K562 treated with DMSO at 1 percent for 24 hours (cell line): ENCODE results near the gene ANO8. TPM values are rescaled to one million over a fixed set of nuclear protein-coding genes. Genes with fewer than 3 reads are reported as not detected.

Source experiments
- total RNA-seq: library from RNA; unstranded; fragments of 300-600 nt; gene quantifications from 2 replicates; pipeline ENCODE4 v1.2.3, GENCODE V29; 2022; ENCODE audit warnings: low read depth; ENCODE audit not compliant: insufficient read depth

ANO8 gene, protein sequence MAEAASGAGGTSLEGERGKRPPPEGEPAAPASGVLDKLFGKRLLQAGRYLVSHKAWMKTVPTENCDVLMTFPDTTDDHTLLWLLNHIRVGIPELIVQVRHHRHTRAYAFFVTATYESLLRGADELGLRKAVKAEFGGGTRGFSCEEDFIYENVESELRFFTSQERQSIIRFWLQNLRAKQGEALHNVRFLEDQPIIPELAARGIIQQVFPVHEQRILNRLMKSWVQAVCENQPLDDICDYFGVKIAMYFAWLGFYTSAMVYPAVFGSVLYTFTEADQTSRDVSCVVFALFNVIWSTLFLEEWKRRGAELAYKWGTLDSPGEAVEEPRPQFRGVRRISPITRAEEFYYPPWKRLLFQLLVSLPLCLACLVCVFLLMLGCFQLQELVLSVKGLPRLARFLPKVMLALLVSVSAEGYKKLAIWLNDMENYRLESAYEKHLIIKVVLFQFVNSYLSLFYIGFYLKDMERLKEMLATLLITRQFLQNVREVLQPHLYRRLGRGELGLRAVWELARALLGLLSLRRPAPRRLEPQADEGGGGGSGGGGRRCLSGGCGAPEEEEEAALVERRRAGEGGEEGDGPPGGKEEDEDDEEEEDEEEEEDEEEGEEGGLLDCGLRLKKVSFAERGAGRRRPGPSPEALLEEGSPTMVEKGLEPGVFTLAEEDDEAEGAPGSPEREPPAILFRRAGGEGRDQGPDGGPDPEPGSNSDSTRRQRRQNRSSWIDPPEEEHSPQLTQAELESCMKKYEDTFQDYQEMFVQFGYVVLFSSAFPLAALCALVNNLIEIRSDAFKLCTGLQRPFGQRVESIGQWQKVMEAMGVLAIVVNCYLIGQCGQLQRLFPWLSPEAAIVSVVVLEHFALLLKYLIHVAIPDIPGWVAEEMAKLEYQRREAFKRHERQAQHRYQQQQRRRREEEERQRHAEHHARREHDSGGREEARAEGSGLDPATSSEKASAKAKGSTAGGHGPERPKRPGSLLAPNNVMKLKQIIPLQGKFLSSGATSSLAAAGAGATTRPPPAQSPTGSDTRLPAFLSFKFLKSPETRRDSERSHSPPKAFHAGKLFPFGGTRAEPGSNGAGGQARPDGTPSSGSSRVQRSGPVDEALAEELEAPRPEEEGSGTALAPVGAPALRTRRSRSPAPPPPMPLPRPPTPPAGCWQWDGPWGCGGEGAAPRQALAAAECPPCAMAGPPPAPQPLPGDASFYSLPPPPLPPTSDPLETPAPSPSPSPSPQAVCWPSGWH
- 13.4 and 13.9 TPM in 2 replicates for total RNA-seq

DNA sequence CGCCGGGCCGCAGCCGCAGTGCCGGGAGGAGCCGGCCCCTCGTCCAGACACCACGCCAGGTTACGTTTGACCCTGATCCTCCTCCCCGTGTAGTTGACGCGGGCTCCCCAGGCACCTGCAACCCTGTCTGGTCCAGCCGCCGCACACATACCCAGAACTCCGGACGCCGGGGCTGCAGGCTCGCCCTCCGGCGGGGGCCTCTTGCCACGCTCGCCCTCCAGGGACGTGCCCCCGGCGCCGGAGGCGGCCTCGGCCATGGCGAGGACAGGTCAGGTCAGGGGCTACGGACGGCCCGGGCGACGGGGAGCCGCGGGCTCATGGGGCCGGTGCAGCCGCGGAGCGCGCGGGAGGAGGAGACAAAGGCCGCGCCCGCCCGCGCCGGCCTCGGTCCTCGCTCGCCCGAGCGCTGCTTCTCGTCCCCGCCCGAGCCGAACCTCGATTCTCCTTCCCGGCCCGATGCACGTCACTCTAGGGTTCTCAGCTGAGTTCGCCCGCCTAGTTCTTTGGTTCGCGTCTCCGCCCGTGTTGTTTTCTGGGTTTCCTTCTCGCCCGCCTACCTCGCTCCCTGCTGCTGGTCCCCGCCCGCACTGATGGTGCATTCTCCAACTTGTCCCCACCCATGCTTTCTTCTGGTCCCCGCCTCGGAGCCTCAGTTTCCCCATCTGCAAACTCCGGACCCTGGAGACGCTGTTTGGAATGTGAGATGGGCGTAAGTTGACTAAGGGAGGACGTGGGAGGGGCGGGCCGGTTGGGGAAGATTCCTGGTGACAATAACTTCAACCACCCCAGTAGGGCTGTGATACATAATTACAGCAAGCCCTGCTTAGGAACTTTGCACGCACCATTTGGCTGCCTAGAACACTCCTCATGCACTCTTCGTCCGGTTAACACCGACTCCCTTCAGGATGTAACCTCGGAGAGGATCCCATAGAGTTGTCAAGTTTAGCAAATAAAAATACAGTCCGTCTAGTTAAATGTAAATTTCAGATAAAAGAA lies at the start of gene ANO8:
Gene ANO8 (minus strand): TSS at position 442 of the 996 bp plus-strand sequence. CDS start 185 bp downstream, at position 257.

GRCh38 chr19:17376935-17377600 lies 42.4 kb upstream of the ANO8 start, which contains the start of gene PLVAP:
TSS of gene PLVAP (minus strand) at chr19:17377342. CDS start at chr19:17377288, 54 bp downstream.

DNA sequence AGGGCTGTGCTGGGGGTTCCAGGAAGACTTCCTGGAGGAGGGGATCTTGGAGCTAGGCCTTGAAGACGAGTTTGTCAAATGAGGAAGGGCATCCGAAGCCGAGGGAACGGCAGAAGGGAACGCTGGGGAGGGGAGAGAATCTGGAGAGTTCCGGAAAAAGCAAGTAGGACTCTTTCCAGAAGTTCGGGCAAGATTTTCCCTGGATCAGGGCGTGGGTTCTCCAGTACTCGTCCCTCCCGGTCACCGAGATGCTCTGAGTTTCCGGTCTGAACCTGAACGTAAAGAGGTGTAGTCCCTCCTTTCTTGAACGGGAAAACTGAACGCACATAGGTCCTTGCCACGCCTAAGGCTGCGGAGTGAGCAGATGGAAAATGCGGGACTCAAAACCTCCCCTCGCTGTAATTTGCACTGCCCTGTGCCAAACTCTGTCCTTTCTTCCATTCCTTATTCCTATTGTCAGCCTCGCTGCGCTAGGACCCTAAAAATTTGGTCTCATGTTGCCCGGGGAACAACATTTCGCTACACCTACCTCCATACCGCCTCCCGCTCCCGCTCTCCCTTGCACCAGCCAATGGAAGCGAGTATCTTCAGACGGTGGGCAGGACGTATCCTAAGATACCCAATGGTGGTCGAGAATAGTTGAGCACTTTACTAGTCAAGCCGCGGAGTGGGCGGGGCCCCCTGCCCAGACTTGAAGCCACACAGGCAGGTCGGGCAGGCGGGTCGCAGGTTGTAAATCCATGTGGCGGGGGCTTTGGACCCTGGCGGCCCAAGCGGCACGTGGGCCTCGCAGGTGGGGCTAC lies 2.4 kb upstream of the ANO8 start, which contains the start of gene GTPBP3:
Gene GTPBP3 (plus strand): TSS at position 682 of the 803 bp plus-strand sequence. CDS start 59 bp downstream, at position 741.

GRCh38 chr19:17309198-17309964 lies 25.3 kb downstream of the ANO8 start, which contains the start of gene DDA1:
TSS of gene DDA1 (plus strand) at chr19:17309563. CDS start at chr19:17309655, 92 bp downstream.

DNA sequence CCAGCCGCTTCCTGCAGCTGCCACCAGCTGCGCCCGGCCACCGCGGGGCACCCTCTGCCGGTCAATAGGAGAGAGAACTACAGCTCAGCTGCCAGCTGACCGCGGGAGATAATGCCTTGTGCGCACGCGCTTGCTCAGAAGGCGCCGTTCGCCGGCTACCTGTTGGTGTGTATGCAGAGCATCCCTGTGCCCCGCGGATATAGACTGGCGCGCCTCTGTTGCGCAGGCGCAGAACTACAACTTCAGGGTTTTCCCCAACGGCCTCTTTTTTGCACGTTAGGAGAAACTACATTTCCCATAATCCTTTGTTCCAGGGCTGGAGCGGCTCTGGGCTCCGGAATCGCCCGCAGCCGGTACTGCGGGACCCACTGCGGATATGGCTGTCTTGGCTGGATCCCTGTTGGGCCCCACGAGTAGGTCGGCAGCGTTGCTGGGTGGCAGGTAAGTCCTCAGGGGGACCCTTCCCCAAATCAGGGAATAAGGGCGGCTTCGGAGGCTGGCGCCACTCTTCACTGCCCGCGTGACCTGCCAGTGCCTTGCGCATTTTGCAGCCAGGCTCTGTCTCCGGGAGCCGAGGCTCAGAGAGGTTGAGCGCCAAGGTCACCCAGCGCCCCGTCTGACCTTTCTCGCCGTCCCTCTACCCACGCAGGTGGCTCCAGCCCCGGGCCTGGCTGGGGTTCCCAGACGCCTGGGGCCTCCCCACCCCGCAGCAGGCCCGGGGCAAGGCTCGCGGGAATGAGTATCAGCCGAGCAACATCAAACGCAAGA lies 29.0 kb downstream of the ANO8 start, which contains the start of gene MRPL34:
Gene MRPL34 (plus strand): TSS at position 356 of the 768 bp plus-strand sequence. CDS start 21 bp downstream, at position 377.

GRCh38 chr19:17303167-17303939 lies 31.3 kb downstream of the ANO8 start, which contains the start of gene ABHD8:
TSS of gene ABHD8 (minus strand) at chr19:17303425. CDS start at chr19:17301616, 1,809 bp downstream.

DNA sequence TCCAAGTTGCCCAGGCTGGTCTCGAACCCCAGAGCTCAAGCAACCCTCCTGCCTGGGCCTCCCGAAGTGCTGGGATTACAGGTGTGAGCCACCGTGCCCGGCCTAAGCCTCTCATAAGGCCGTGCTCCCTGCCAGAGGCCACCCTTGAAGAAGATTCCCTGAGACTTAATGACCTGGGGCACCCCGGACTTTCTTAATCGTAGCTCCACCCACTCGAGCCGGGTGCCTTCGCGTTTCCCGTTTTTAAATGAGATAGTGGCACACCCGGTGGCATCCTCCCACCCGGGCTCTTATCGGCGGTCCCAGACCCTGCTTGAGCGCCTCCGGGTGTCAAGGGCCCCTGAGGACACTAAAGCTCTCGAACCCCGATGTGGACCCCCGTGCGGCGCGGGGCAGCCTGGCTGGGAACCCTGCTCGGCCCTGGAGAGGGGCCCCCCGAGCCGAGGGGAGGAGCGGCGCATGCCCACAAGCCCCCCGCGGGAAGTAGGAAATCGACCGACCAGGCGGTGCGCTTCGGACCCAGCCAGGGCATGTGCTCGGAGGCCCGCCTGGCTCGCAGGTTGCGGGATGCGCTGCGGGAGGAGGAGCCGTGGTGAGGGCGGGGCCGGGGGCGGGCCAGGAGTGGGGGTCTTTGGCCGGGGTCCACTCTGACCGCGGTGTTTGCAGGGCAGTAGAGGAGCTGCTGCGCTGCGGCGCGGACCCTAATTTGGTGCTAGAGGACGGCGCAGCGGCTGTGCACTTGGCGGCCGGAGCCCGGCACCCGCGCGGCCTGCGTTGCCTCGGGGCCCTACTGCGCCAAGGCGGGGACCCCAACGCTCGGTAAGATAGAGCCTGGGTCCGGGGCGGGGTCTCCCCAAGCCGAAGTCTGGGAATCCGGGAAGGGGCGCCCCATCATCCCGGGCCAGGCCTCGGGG lies 53.0 kb downstream of the ANO8 start, which contains the start of gene ANKLE1:
Gene ANKLE1 (plus strand): TSS at position 511 of the 914 bp plus-strand sequence. CDS start 20 bp downstream, at position 531.

Other genes with a start within 250 kb of the ANO8 start
- gene USE1, start 119.5 kb downstream of the ANO8 start, total RNA-seq: 40.5 and 47.2 TPM in 2 replicates
- gene OCEL1, start 108.6 kb downstream of the ANO8 start, total RNA-seq: 95.8 and 110 TPM in 2 replicates
- 199 and 227 TPM in 2 replicates for gene NR2F6, start 88.9 kb downstream of the ANO8 start, total RNA-seq
- not detected in 2 replicates for gene USHBP1, start 70.1 kb downstream of the ANO8 start, total RNA-seq
- 97.0 and 121 TPM in 2 replicates for gene BABAM1, start 67.4 kb downstream of the ANO8 start, total RNA-seq
- gene ANKLE1, start 53.0 kb downstream of the ANO8 start, total RNA-seq: 3.1 and 3.2 TPM in 2 replicates
- gene ABHD8, start 31.4 kb downstream of the ANO8 start, total RNA-seq: 54.5 and 56.1 TPM in 2 replicates
- gene MRPL34, start 29.0 kb downstream of the ANO8 start, total RNA-seq: 173 and 196 TPM in 2 replicates
- gene DDA1, start 25.3 kb downstream of the ANO8 start, total RNA-seq: 112 and 122 TPM in 2 replicates
- 84.4 and 97.9 TPM in 2 replicates for gene GTPBP3, start 2.7 kb upstream of the ANO8 start, total RNA-seq
- 0.32 and 0.45 TPM in 2 replicates for gene PLVAP, start 42.5 kb upstream of the ANO8 start, total RNA-seq
- gene CCDC194, start 59.3 kb upstream of the ANO8 start, total RNA-seq: 1.1 TPM in 1 of 2 replicates, not detected in the other
- gene BST2, start 70.8 kb upstream of the ANO8 start, total RNA-seq: 496 and 532 TPM in 2 replicates
- gene MVB12A, start 85.2 kb upstream of the ANO8 start, total RNA-seq: 112 and 116 TPM in 2 replicates
- gene TMEM221, start 113.8 kb upstream of the ANO8 start, total RNA-seq: 0.54 and 0.67 TPM in 2 replicates
- not detected in 2 replicates for gene NXNL1, start 126.1 kb upstream of the ANO8 start, total RNA-seq
- 4.8 and 5.7 TPM in 2 replicates for gene SLC27A1, start 135.7 kb upstream of the ANO8 start, total RNA-seq
- gene PGLS, start 176.8 kb upstream of the ANO8 start, total RNA-seq: 196 and 213 TPM in 2 replicates
- 97.1 and 98.2 TPM in 2 replicates for gene COLGALT1, start 220.8 kb upstream of the ANO8 start, total RNA-seq